Activated CD4-positive, alpha-beta T cell treated with anti-CD3 and anti-CD28 coated beads for 1 hour (primary cell): ENCODE results near the gene FBXO10.

Experiments used
- DNase-seq: peaks from one replicate; pipeline ENCODE4 v3.0.0-alpha.2; 2020

The FBXO10 gene

GRCh38 chr9:37593883-37594448 lies 17.8 kb upstream of the FBXO10 start:
- DNase-seq = no peak

GRCh38 chr9:37592108-37592951 lies 16.1 kb upstream of the FBXO10 start, which contains the start of gene TOMM5:
Gene TOMM5 (minus strand): TSS chr9:37592597. CDS start chr9:37592532, 65 bp downstream.
- peak; percentile 84 for DNase-seq

- no peak for DNase-seq
Measured at GRCh38 chr9:37587521-37587920, 11.3 kb upstream of the FBXO10 start.

- DNase-seq = no peak
Measured at GRCh38 chr9:37583522-37584121, 7.4 kb upstream of the FBXO10 start.

GRCh38 chr9:37582548-37583157 lies 6.5 kb upstream of the FBXO10 start:
- no peak for DNase-seq

- no peak for DNase-seq
Measured at GRCh38 chr9:37575511-37575914, 667 bp downstream of the FBXO10 start.

GRCh38 chr9:37575001-37575400 lies 1.2 kb downstream of the FBXO10 start:
- DNase-seq = no peak

GRCh38 chr9:37574241-37574721 lies 1.9 kb downstream of the FBXO10 start:
- DNase-seq = no peak

GRCh38 chr9:37571282-37571681 lies 4.9 kb downstream of the FBXO10 start:
- DNase-seq = no peak

- DNase-seq = no peak
Measured at GRCh38 chr9:37566716-37567115, 9.5 kb downstream of the FBXO10 start.

GRCh38 chr9:37565661-37566618 lies 10.2 kb downstream of the FBXO10 start:
- no peak for DNase-seq

- DNase-seq = no peak
Measured at GRCh38 chr9:37564916-37565315, 11.3 kb downstream of the FBXO10 start.

- DNase-seq = no peak
Measured at GRCh38 chr9:37563806-37564513, 12.2 kb downstream of the FBXO10 start.

- DNase-seq = no peak
Measured at GRCh38 chr9:37562826-37563225, 13.4 kb downstream of the FBXO10 start.

GRCh38 chr9:37561682-37562081 lies 14.5 kb downstream of the FBXO10 start:
- DNase-seq = no peak

- no peak for DNase-seq
Measured at GRCh38 chr9:37559855-37560592, 16.2 kb downstream of the FBXO10 start.

GRCh38 chr9:37559125-37559524 lies 17.1 kb downstream of the FBXO10 start:
- no peak for DNase-seq

GRCh38 chr9:37555786-37556185 lies 20.4 kb downstream of the FBXO10 start:
- DNase-seq = no peak

GRCh38 chr9:37554318-37554717 lies 21.9 kb downstream of the FBXO10 start:
- DNase-seq = no peak

- no peak for DNase-seq
Measured at GRCh38 chr9:37551888-37552287, 24.3 kb downstream of the FBXO10 start.

- no peak for DNase-seq
Measured at GRCh38 chr9:37551468-37551867, 24.7 kb downstream of the FBXO10 start.
